ENCODE results near the gene OR2T35. TPM values are rescaled to one million over a fixed set of nuclear protein-coding genes. Genes with fewer than 3 reads are reported as not detected.

OR2T35 gene
- total and polyA plus RNA-seq, 2 of the 13 experiments (the other 11 are each of a cell fraction or from before 2014, with no cell fraction given): not detected

- H3K27ac ChIP-seq (ENCODE audit: extremely low read length, insufficient read depth, low read length): no peak overlapping the region
- no peak overlapping the region for H3K9ac ChIP-seq (ENCODE audit: insufficient read depth, low read depth, low read length)
- H4K20me1 ChIP-seq (ENCODE audit: insufficient read depth, low read length): no peaks in the 10 kb centered on the region
- 44% methylated on average over 8 of the region's 8 CpGs for WGBS (ENCODE audit: low lambda C conversion rate)
- ATAC-seq (no peak), DNase-seq (ENCODE audit: low spot score) (no peak), FAIRE-seq (no peak)
- H3K9me3 ChIP-seq (ENCODE audit: low read length): no peaks in the 10 kb centered on the region
- BruUV-seq (replicated peaks): no TSS peak
- TF ChIP-seq, protein P1, sequence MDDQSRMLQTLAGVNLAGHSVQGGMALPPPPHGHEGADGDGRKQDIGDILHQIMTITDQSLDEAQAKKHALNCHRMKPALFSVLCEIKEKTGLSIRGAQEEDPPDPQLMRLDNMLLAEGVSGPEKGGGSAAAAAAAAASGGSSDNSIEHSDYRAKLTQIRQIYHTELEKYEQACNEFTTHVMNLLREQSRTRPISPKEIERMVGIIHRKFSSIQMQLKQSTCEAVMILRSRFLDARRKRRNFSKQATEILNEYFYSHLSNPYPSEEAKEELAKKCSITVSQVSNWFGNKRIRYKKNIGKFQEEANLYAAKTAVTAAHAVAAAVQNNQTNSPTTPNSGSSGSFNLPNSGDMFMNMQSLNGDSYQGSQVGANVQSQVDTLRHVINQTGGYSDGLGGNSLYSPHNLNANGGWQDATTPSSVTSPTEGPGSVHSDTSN (CRISPR knock-in tag; IDR thresholded peaks at IDR 0.05; ENCODE audit: borderline replicate concordance): no peak
- no peak for TF ChIP-seq ZC3H13 (CRISPR knock-in tag; IDR thresholded peaks at IDR 0.05)
- TF ChIP-seq FOXP4 (CRISPR knock-in tag; IDR thresholded peaks at IDR 0.05): no peak
- no peak for TF ChIP-seq DNMT3B (CRISPR knock-in tag; conservative IDR thresholded peaks at IDR 0.05)
- no peak for TF ChIP-seq ZNF343 (CRISPR knock-in tag; IDR thresholded peaks at IDR 0.05)
- no peak for TF ChIP-seq ZSCAN12 (CRISPR knock-in tag; IDR thresholded peaks at IDR 0.05)
- no peak for TF ChIP-seq GABPB1 (CRISPR knock-in tag; IDR thresholded peaks at IDR 0.05)
- TF ChIP-seq NFYB (CRISPR knock-in tag; IDR thresholded peaks at IDR 0.05): no peak
- TF ChIP-seq ZNF576 (CRISPR knock-in tag; IDR thresholded peaks at IDR 0.05): no peak
- ChIA-PET CTCF (ENCODE audit: low intra/inter-chr PET ratio, low total read pairs) (no interaction called here), POLR2A (no interaction called here)
- no peaks in the 10 kb centered on the region for H3K27me3 ChIP-seq (ENCODE audit: control insufficient read depth in 1 of 2, insufficient read depth in 2 of 2, low read length in 2 of 2)
- in situ Hi-C loops (cut with HindIII; ENCODE audit: extremely low pct_ligation_motif_present, low pct_unique_long_range_greater_than_20kb): no loop called here
- no peaks in the 10 kb centered on the region for H3K36me3 ChIP-seq (replicated peaks in 1 of 2; ENCODE audit: control insufficient read depth in 1 of 2, insufficient read depth in 2 of 2, low read length in 2 of 2)
- no peak overlapping the region for H3K4me3 ChIP-seq (replicated peaks in 1 of 3; ENCODE audit: insufficient read depth in 1 of 3, low read depth in 2 of 3, low read length in 3 of 3)
- H2AFZ ChIP-seq (ENCODE audit: low read length): no peak overlapping the region
- intact Hi-C loops (cut with micrococcal nuclease; ENCODE audit: unreplicated experiment): no loop called here
- H3K4me2 ChIP-seq (ENCODE audit: low read depth, low read length): no peak overlapping the region
- no peaks in the 10 kb centered on the region for H3K79me2 ChIP-seq (ENCODE audit: insufficient read depth, low read length)
- H3K4me1 ChIP-seq (ENCODE audit: insufficient read depth, low read length): no peaks in the 10 kb centered on the region
Measured at GRCh38 chr1:248681651-248682050, 36.6 kb upstream of the OR2T35 start.
